HG03064 (cell line): Measurements from ENCODE around the gene EDDM3A.
"Not testable (repeated sequence)": the region's sequence is repeated elsewhere in the genome, so short reads cannot be mapped to it uniquely, and the experiment has no call there.

Experiments
- ATAC-seq: cut with Tn5 transposase; IDR thresholded peaks from one replicate; pipeline ENCODE4 v1.9.1; 2021; ENCODE audit warnings: low read depth; ENCODE audit not compliant: unreplicated experiment

The EDDM3A gene, protein sequence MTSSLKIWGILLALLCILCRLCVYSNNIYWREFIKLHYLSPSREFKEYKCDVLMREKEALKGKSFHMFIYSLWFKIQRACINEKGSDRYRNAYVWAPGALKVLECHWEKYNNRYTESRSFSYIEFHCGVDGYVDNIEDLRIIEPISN

GRCh38 chr14:20745571-20746358, at the start of gene EDDM3A:
Gene EDDM3A, plus strand, starts transcription at chr14:20745887. Its CDS starts 1,694 bp downstream, at chr14:20747581.
- no peak for ATAC-seq

DNA sequence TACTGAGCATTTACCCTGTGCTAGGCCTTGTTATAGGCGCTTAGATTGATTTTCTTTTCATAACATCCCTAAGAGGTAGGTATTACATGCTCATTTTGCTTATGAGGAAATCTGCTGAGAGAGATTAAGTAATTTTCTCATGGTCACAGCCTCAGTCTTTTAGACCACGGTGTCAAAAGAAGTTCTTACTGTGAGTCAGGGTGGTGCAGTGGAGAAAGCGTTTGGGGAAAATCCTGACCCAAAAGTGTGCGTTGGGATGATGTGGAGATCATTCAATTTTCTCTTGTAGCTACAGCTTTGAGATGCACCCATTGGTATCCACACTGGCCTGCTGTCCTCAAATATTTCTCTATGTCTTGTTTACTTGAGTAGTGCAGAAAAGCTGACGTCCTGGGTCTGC, 48.9 kb upstream of the EDDM3A start:
- no peak for ATAC-seq

GRCh38 chr14:20697273-20698017, 48.2 kb upstream of the EDDM3A start:
- no peak for ATAC-seq

- no peak for ATAC-seq
These were observed 47.7 kb upstream of the EDDM3A start for GRCh38 chr14:20698018-20698329.

- no peak for ATAC-seq
These were observed 46.8 kb upstream of the EDDM3A start for GRCh38 chr14:20698934-20699333.

DNA sequence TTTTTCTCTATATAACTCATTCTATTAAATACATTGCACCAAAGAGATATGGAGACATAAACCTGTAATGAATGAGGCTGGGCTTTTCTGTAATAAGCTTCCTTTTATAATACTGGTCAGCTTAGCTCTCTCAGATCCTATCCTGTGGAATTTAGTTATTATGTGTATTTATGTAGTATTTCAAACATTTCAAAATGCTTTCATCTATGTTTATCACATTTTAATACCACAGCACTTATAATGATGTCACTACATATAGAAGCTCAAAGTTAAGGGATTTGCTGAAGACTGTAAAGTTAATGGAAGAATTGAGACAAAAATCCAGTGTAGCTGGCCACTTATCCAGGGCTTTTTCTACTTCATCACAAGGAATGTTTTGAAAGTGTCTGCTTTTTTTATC, 45.8 kb upstream of the EDDM3A start:
- no peak for ATAC-seq

DNA sequence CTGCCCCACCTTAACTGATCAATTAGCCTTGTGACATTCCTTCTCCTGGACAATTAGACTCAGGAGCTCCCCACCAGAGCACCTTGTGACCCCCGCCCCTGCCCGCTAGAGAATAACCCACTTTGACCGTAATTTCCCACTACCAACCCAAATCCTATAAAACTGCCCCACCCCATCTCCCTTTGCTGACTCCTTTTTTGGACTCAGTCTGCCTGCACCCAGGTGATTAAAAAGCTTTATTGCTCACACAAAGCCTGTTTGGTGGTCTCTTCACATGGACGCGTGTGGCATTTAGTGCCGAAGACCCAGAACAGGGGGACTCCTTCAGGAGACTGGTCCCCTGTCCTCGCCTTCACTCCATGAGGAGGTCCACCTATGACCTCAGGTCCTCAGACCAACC, 44.7 kb upstream of the EDDM3A start:
- not testable (repeated sequence) for ATAC-seq

- ATAC-seq: no peak
These were observed 38.9 kb upstream of the EDDM3A start for GRCh38 chr14:20706657-20707355.

DNA sequence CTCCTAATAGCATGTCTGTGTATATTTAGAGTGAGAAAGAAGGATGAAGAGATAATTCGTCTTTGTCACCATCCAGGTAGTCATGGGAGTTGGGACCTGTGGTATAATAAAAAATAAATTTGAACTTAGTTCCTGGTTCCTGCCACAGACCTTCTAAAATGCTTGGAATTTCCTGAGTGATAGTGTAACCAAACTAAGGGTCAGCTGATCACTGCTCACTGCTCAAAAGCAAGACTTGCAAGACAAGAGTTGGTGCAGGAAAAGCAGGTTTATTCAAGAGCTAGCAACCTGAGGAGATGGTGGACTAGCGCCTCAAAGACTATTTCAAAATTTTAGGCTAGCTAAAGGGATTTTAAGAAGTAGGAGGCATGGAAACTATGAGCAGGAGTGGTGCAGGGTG, 38.1 kb upstream of the EDDM3A start:
- ATAC-seq: no peak

DNA sequence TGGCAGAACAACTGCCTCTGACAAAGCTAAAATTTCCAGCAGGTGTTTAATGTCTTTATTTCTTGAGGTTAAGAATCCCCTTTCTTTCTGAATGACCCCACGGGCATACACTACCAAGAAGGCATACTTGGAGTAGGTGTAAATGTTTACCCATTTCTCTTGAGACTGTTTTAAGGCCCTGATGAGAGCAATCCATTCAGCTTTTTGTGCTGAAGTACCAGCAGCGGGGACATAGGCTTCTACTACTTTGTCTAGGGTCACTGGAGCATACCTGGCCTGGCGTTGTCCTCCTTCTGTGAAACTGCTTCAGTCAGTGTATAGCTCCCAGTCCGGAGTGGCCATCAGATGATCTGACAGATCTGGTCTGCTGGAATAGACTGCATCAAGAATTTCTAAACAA, 34.4 kb upstream of the EDDM3A start:
- ATAC-seq: no peak

GRCh38 chr14:20711685-20712084, 34.0 kb upstream of the EDDM3A start:
- ATAC-seq: no peak

DNA sequence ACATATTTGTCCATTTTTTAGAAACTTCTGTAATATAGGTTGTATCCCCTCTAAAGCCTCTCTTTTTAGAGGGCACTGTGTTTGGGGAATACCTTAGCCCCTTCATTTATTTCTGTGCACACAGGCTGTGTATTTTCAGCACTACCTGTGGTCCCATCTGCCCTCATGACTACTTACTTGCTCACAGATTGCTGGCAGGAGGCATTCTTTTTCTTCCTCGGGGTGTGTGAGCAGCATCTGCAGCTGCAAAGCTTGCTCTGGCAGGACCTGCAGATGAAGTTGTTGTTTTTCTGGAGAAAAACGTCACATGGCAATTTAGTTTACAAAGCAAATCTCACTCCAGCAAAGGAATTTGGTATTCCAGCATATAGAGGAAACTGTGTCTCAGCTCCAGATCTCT, 32.8 kb upstream of the EDDM3A start:
- ATAC-seq: no peak

DNA sequence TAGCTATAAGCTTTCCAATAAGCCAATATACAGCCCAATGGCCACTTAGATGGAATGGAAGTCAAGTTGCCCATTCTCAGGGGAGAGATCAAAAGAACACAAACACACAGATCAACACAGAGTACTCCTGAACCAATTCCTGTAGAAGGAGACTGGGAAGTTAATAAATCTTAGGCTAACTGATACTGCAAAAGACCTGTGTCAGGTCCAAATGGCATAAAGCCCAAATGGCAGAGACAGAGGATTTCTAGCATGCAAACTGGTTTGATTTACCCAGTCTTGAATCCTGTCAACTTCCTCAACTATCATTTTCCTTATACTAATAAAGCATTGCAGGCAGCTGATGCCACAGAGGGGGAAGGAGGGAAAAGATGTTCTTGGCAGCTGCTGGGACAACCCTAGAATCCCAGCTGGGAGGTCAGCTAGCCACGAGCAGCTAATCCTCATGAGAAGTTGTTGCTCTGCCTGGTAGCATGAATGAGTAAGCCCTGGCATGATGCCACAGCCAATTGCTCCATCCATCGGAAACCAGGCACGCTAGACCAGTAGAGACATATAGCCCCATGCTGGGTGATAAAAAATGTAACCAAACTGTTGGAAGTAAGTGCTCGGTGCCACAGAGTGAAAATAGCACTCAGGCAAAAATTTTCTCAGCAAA, 31.0 kb upstream of the EDDM3A start:
- ATAC-seq: no peak

DNA sequence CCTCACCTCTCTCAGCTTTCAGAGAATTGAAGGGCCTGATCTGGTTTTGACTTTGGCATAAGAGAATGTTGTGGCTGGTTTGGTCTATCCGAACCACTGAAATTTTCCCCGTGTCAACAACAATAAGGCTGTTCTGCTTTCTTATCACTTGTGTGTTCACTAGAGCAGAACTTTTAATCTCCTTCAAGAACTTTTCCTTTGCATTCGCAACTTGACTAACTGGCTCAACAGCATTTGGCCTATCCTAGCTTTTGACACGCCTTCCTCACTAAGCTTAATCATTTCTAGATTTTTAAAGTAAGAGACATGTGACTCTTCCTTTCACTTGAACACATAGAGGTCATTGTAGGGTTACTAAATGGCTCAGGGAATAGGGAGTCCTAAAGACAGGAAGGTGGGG, 25.9 kb upstream of the EDDM3A start:
- ATAC-seq: no peak

DNA sequence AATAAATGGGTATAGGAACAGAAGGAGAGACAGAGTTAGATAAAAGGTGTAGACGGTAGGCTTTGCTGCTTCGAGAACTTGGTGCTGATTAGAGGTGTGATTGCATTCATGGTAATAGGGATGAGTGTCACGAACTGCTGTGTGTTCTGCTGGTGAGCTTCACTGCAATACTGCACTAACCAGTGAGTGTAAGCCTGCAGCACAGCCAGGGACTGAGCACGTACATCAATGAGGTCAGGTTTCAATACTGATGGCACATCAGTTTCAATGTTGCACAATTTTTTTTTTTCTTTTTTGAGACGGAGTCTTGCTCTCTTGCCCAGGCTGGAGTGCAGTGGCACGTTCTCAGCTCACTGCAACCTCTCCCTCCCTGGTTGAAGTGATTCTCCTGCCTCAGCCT, 24.9 kb upstream of the EDDM3A start:
- no peak for ATAC-seq

- ATAC-seq: no peak
These were observed 23.7 kb upstream of the EDDM3A start for GRCh38 chr14:20722016-20722415.

DNA sequence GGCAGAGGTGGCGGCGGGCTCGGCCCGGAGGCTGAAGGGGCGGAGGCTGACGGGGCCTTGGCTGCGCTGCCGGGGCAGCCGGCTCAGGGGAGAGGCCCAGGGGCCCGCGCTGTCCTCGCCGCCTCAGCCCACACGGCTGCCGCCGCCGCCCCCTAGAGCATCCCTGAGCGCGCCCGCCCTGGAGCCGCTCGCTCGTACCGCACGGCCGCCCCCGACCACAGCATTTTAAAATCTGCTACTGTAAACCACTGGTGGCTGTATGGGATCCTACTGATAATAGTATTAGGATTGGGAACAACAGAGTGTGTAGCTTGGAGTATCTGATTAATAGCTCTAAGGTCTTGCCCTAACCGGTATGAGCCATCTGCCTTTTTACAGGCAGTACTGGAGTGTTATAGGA, 22.2 kb upstream of the EDDM3A start:
- ATAC-seq: no peak

DNA sequence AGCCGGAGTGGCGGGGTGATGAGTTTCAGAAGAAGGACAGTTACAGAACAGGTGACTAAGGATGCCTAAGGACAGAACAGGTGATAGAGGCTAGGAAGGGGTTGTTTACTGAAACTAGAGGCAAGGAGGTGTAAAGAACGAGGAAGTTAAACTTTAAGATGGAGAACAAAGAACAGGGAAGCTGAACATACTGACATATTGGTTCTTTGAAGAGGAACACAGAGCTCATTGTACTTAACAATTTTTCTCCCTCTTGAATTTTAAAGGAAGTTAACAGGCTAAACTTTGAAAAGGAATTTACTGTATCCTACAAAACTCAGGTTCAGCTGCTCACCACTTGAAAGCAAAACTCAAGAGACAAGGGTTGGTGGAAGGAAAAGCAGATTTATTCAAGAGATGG, 19.6 kb upstream of the EDDM3A start:
- not testable (repeated sequence) for ATAC-seq

DNA sequence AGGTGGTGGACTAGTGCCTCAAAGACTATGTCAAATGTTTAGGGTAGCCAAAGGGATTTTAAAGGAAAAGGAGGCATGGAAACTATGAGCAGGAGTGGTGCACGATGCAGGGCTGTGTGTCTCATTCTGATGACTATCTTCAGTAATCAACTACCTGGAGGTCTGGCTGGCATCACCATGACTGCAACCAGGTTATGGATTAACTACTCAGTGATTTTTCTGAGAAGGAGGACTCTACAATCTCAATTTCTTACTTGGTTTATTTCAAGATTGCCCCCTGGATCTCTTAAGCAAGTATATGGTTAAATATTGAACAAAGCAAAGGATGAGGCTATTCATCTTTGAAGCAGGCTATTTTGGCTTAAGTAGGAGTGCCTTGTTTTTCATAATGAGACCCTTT, 19.2 kb upstream of the EDDM3A start:
- ATAC-seq: no peak

DNA sequence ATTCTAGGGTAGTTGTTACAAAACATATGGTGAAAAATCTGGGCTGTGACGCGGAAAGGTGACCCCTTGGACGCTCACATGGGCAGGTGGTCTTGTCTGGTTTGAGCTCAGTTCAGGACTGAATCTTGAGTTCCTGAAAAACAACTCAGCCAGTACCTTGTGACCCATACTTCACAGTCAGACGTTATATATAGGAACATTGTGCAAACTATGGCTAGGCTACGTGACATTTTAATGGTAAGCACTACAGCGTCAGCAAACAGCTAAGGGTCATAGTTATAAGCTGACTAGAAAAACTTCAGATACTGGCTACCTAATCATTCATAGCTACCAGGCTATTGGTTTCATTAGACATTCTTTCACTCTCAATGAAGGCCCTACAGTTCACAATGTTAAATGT, 14.8 kb upstream of the EDDM3A start:
- no peak for ATAC-seq

DNA sequence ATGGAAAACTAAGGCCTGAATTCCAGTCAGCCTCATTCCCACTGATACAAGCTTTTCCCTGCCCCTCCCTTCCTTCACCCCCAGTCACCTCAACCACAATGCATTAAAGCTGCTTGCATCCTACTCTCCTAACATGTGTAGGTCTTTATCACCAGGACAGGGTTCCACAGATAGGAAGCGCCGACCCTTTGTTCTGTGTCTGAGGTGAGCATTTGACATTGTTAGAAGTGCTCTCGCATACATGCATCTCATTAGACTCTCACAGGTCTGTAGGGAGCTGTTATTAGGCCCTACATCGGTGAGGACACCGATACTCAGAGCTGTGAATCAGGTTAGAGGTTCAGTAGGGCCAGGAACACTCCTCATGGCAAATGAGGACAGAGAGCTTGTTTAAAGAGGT, 13.2 kb upstream of the EDDM3A start:
- ATAC-seq: no peak
